Breast epithelium (tissue), 4 donors: Measurements from ENCODE around the gene C6orf89. TPM values are rescaled to one million over a fixed set of nuclear protein-coding genes. Genes with fewer than 3 reads are reported as not detected.
"Not testable (repeated sequence)": the region's sequence is repeated elsewhere in the genome, so short reads cannot be mapped to it uniquely, and the experiment has no call there.

Experiments used
- DNase-seq, 2 donors: peaks; one replicate each; pipeline ENCODE4 v3.0.0-alpha.2; 2019; ENCODE audit warnings: low spot score in 2 of 2
- H3K27ac ChIP-seq, 2 donors: fragments of 200-600 bp; sonication (generic) in 1 of 2; one replicate each; pipeline ENCODE4 v1.5.1; 2016 to 2019; ENCODE audit warnings: mild to moderate bottlenecking in 1 of 2
- H3K27me3 ChIP-seq, 2 donors: fragments of 200-600 bp; sonication (generic) in 1 of 2; one replicate each; pipeline versions ENCODE4 v1.5.1 to v1.6.0; 2017 to 2019; ENCODE audit warnings: control low read depth in 1 of 2, mild to moderate bottlenecking in 1 of 2
- H3K36me3 ChIP-seq: fragments of 200-600 bp; one replicate; pipeline ENCODE4 v1.5.1; 2019
- H3K4me1 ChIP-seq, 2 donors: fragments of 200-600 bp; sonication (generic); one replicate each; pipeline ENCODE4 v1.5.1; 2016 to 2019; ENCODE audit warnings: control low read depth in 1 of 2
- H3K4me3 ChIP-seq, 3 donors: fragments of 200-600 bp; sonication (generic); 1 replicate in 2 of 3; 2 replicates in 1 of 3; pipeline ENCODE4 v1.5.1; 2016 to 2019; ENCODE audit warnings: mild to moderate bottlenecking in 3 of 3, moderate library complexity in 2 of 3
- H3K9me3 ChIP-seq, 2 donors: fragments of 200-600 bp; sonication (generic) in 1 of 2; one replicate each; pipeline ENCODE4 v1.5.1; 2016 to 2019; ENCODE audit warnings: control low read depth in 1 of 2
- CTCF ChIP-seq, 3 donors: fragments of 450-650 bp; IDR thresholded peaks; one replicate each; pipeline ENCODE4 v1.5.1; 2016 to 2017; ENCODE audit warnings: antibody characterized with exemption in 3 of 3, mild to moderate bottlenecking in 3 of 3, moderate library complexity in 3 of 3
- POLR2A ChIP-seq: fragments of 450-650 bp; IDR thresholded peaks from one replicate; pipeline ENCODE4 v1.6.1; 2016; ENCODE audit warnings: antibody characterized with exemption, mild to moderate bottlenecking, moderate library complexity
- POLR2AphosphoS5 ChIP-seq, 3 donors: sonication (generic); formaldehyde crosslinking; IDR thresholded peaks; one replicate each; pipeline ENCODE4 v1.6.1; 2017; ENCODE audit warnings: antibody characterized with exemption in 3 of 3
- intact Hi-C: fragments of 100-400 bp; cut with DNase I; formaldehyde crosslinking; loops from one replicate; pipeline ENCODE4 v1.15.1; 2023; ENCODE audit warnings: low total_unique reads
- total RNA-seq, 3 donors: library from RNA; depleted of rRNA; stranded (reverse); fragments of >200 nt; gene quantifications; one replicate each; pipeline ENCODE4 v1.1.0, GENCODE V29; 2016

Gene C6orf89
- total RNA-seq, 3 donors from 2014 or later: 32.8 to 58.7 (median 45.4) TPM

- intact Hi-C loops: no loop called here
- Histone ChIP-seq H3K4me1 (no peaks in the 10 kb centered on the region), H3K4me3 (no peak overlapping the region), H3K36me3 (no peaks in the 10 kb centered on the region), H3K27me3 (no peaks in the 10 kb centered on the region), H3K27ac (no peak overlapping the region), H3K9me3 (no peaks in the 10 kb centered on the region)
- no peak for TF ChIP-seq POLR2AphosphoS5 (IDR thresholded peaks at IDR 0.05)
- no peak for TF ChIP-seq POLR2A
- TF ChIP-seq CTCF (IDR thresholded peaks at IDR 0.05): no peak
- DNase-seq: no peak
These were observed 49.1 kb downstream of the C6orf89 start for GRCh38 chr6:36934901-36935300.

- Histone ChIP-seq H3K36me3 (no peaks in the 10 kb centered on the region), H3K27me3 (no peaks in the 10 kb centered on the region), H3K4me3 (no peak overlapping the region), H3K27ac (no peak overlapping the region), H3K9me3 (no peaks in the 10 kb centered on the region), H3K4me1 (no peaks in the 10 kb centered on the region)
- intact Hi-C loops: no loop called here
- no peak for DNase-seq
- no peak for TF ChIP-seq POLR2A
- TF ChIP-seq POLR2AphosphoS5 (IDR thresholded peaks at IDR 0.05): no peak
- TF ChIP-seq CTCF (IDR thresholded peaks at IDR 0.05): no peak
These were observed 51.1 kb downstream of the C6orf89 start for GRCh38 chr6:36936824-36937223.

- Histone ChIP-seq H3K27me3 (no peaks in the 10 kb centered on the region), H3K36me3 (no peaks in the 10 kb centered on the region), H3K4me3 (no peak overlapping the region), H3K4me1 (no peaks in the 10 kb centered on the region), H3K9me3 (no peaks in the 10 kb centered on the region), H3K27ac (no peak overlapping the region)
- no peak for DNase-seq
- intact Hi-C loops: no loop called here
- no peak for TF ChIP-seq POLR2A
- no peak for TF ChIP-seq CTCF (IDR thresholded peaks at IDR 0.05)
- TF ChIP-seq POLR2AphosphoS5 (IDR thresholded peaks at IDR 0.05): no peak
These were observed 52.1 kb downstream of the C6orf89 start for GRCh38 chr6:36937896-36938295.

- no peak overlapping the region for H3K27ac ChIP-seq
- H3K27me3 ChIP-seq: no peaks in the 10 kb centered on the region
- no peaks in the 10 kb centered on the region for H3K36me3 ChIP-seq
- H3K4me1 ChIP-seq: no peaks in the 10 kb centered on the region
- no peaks in the 10 kb centered on the region for H3K9me3 ChIP-seq
- no peak for TF ChIP-seq POLR2A
- H3K4me3 ChIP-seq: no peak overlapping the region
- DNase-seq: no peak
- intact Hi-C loops: no loop called here
These were observed 52.8 kb downstream of the C6orf89 start for GRCh38 chr6:36938536-36938935.

- H3K27ac ChIP-seq, DNase-seq, H3K4me1 ChIP-seq, H3K4me3 ChIP-seq, H3K27me3 ChIP-seq, intact Hi-C loops, H3K36me3 ChIP-seq, H3K9me3 ChIP-seq: not testable (repeated sequence)
These were observed 53.3 kb downstream of the C6orf89 start for GRCh38 chr6:36939005-36939404.

GRCh38 chr6:36940027-36940426 lies 54.3 kb downstream of the C6orf89 start:
- Histone ChIP-seq H3K27ac (no peak overlapping the region), H3K36me3 (no peaks in the 10 kb centered on the region), H3K4me1 (no peaks in the 10 kb centered on the region), H3K27me3 (no peaks in the 10 kb centered on the region), H3K4me3 (no peak overlapping the region), H3K9me3 (no peaks in the 10 kb centered on the region)
- no peak for DNase-seq
- TF ChIP-seq POLR2AphosphoS5 (IDR thresholded peaks at IDR 0.05) (no peak), CTCF (IDR thresholded peaks at IDR 0.05) (no peak), POLR2A (no peak)
- intact Hi-C loops: no loop called here

- H3K4me3 ChIP-seq, DNase-seq, H3K9me3 ChIP-seq, intact Hi-C loops, H3K36me3 ChIP-seq, H3K27me3 ChIP-seq, H3K27ac ChIP-seq, H3K4me1 ChIP-seq: not testable (repeated sequence)
These were observed 55.8 kb downstream of the C6orf89 start for GRCh38 chr6:36941561-36941960.

GRCh38 chr6:36942329-36942728 lies 56.6 kb downstream of the C6orf89 start:
- H3K9me3 ChIP-seq, H3K27ac ChIP-seq, intact Hi-C loops, H3K4me1 ChIP-seq, H3K4me3 ChIP-seq, H3K36me3 ChIP-seq, H3K27me3 ChIP-seq, DNase-seq: not testable (repeated sequence)
